Osteoblast (primary cell): ENCODE data around the gene FOXM1. TPM values are rescaled to one million over a fixed set of nuclear protein-coding genes. Genes with fewer than 3 reads are reported as not detected.

Source experiments
- DNase-seq: peaks from one replicate; pipeline ENCODE4 v3.0.0; 2011; ENCODE audit warnings: low spot score, mixed read lengths; ENCODE audit not compliant: insufficient read length; ENCODE audit errors: missing footprints
- H2AFZ ChIP-seq: 2 replicates; pipeline ENCODE4 v1.6.0; 2011; ENCODE audit warnings: mild to moderate bottlenecking, low read length
- H3K27ac ChIP-seq: 2 replicates; pipeline ENCODE4 v1.5.1; 2011; ENCODE audit warnings: mild to moderate bottlenecking, low read depth, low read length, moderate library complexity
- H3K27me3 ChIP-seq: 2 replicates; pipeline ENCODE4 v1.6.0; 2012; ENCODE audit warnings: mild to moderate bottlenecking, control low read depth, inconsistent platforms, low read length, moderate library complexity; ENCODE audit not compliant: insufficient read depth
- H3K36me3 ChIP-seq: 2 replicates; pipeline ENCODE4 v1.5.1; 2011; ENCODE audit warnings: mild to moderate bottlenecking, low read length, control low read depth, moderate library complexity; ENCODE audit not compliant: insufficient read depth
- H3K4me1 ChIP-seq: 2 replicates; pipeline ENCODE4 v1.5.1; 2011; ENCODE audit warnings: mild to moderate bottlenecking, low read length, control low read depth, moderate library complexity; ENCODE audit not compliant: insufficient read depth
- H3K4me2 ChIP-seq: 2 replicates; pipeline ENCODE4 v1.6.0; 2011; ENCODE audit warnings: mild to moderate bottlenecking, low read length; ENCODE audit not compliant: insufficient read depth
- H3K4me3 ChIP-seq: fragments of 200-600 bp; sonication (generic); 3 replicates; pipeline ENCODE4 v1.5.1; 2012; ENCODE audit warnings: mild to moderate bottlenecking, low read length, inconsistent platforms; ENCODE audit not compliant: insufficient read depth
- H3K79me2 ChIP-seq: 2 replicates; pipeline ENCODE4 v1.6.0; 2012; ENCODE audit warnings: mild to moderate bottlenecking, low read length, control low read depth, inconsistent platforms; ENCODE audit not compliant: insufficient read depth
- H3K9me3 ChIP-seq: 2 replicates; pipeline ENCODE4 v1.5.1; 2011; ENCODE audit warnings: low read depth, low read length, control low read depth
- H4K20me1 ChIP-seq: 2 replicates; pipeline ENCODE4 v1.6.0; 2012; ENCODE audit warnings: mild to moderate bottlenecking, low read length, control low read depth; ENCODE audit not compliant: insufficient read depth
- total RNA-seq: library from RNA; depleted of rRNA; stranded (reverse); fragments of >200 nt; gene quantifications from 2 replicates; pipeline ENCODE4 v1.2.3, GENCODE V29; 2012
- TF ChIP-seq, protein P1 (sequence below): IDR thresholded peaks from 2 replicates; pipeline ENCODE4 v1.5.1; 2011; ENCODE audit warnings: mild to moderate bottlenecking, low read depth, low read length, moderate library complexity; ENCODE audit errors: extremely low read depth

The FOXM1 gene
- total RNA-seq, 1 donor = 3.3 TPM

DNA sequence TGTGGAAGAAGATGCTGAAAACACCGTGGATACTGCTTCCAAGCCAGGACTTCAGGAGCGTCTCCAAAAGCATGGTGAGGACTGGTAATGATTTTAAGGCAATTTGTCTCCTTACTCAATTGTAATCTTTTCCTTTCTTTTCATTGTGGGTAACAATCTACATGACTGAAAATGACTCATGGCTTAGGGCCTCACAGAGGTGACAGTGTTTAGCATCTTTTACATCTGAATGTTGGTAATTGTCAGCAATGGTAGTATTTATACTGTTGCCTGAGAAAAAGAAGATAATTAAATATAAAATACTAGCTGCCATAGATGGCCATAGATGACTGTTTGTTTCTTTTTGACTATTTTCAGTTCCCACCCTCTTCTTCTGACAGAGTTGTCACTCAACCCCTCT, 45.4 kb upstream of the FOXM1 start:
- Histone ChIP-seq H3K27ac (no peak overlapping the region), H3K79me2 (peaks cover 14% of the 10 kb centered on the region), H3K4me3 (no peak overlapping the region), H3K27me3 (no peaks in the 10 kb centered on the region), H3K36me3 (peaks cover 33% of the 10 kb centered on the region), H2AFZ (no peak overlapping the region), H4K20me1 (peaks cover 2% of the 10 kb centered on the region), H3K4me1 (peaks cover 11% of the 10 kb centered on the region), H3K9me3 (no peaks in the 10 kb centered on the region), H3K4me2 (no peak overlapping the region)
- no peak for DNase-seq
- TF ChIP-seq, protein P1, sequence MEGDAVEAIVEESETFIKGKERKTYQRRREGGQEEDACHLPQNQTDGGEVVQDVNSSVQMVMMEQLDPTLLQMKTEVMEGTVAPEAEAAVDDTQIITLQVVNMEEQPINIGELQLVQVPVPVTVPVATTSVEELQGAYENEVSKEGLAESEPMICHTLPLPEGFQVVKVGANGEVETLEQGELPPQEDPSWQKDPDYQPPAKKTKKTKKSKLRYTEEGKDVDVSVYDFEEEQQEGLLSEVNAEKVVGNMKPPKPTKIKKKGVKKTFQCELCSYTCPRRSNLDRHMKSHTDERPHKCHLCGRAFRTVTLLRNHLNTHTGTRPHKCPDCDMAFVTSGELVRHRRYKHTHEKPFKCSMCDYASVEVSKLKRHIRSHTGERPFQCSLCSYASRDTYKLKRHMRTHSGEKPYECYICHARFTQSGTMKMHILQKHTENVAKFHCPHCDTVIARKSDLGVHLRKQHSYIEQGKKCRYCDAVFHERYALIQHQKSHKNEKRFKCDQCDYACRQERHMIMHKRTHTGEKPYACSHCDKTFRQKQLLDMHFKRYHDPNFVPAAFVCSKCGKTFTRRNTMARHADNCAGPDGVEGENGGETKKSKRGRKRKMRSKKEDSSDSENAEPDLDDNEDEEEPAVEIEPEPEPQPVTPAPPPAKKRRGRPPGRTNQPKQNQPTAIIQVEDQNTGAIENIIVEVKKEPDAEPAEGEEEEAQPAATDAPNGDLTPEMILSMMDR = no peak

DNA sequence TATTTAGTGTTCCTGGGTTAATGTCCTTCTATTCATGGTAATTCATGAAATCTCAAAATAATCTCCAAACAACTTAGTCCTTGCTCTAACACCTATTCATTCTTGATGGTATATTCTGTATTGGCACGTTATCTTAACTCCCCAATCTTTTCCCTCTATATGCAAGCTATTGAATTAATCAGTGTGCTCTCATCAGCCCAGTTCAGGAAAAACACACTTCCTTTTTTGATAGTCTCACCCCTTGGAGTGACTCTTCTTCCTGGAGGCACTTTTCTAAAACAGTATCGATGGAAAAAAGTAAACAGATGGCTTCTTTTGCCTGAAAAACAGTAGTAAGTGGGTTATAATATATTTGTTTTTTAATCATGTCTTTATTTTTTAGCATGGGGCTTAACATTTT, 42.3 kb upstream of the FOXM1 start:
- no peak overlapping the region for H3K27ac ChIP-seq
- no peaks in the 10 kb centered on the region for H3K4me1 ChIP-seq
- H3K9me3 ChIP-seq = no peaks in the 10 kb centered on the region
- H2AFZ ChIP-seq = no peak overlapping the region
- H4K20me1 ChIP-seq = peaks cover 2% of the 10 kb centered on the region
- TF ChIP-seq, protein P1 = no peak
- no peaks in the 10 kb centered on the region for H3K27me3 ChIP-seq
- no peak for DNase-seq
- peaks cover 13% of the 10 kb centered on the region for H3K79me2 ChIP-seq
- H3K4me3 ChIP-seq = no peak overlapping the region
- H3K4me2 ChIP-seq = no peak overlapping the region
- H3K36me3 ChIP-seq = peaks cover 43% of the 10 kb centered on the region

DNA sequence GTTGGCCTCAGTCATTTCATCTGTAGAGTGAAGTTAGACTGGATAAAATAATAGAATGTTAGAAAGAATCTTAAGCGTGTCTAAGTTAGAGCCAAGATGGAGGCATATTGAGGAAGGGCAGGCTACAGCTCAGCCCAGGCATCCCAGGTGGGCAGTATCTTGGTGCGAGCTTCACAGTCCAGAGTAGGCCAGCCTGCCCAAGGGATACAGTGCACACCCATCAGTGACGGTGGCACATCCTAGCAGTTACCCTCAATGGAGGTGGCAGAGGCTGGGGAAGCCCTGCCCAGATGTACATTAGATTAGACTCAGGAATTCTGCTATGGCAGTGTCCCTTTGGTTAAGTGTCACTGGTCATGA, 35.2 kb upstream of the FOXM1 start:
- TF ChIP-seq, protein P1 = no peak
- no peak overlapping the region for H3K4me2 ChIP-seq
- no peak overlapping the region for H2AFZ ChIP-seq
- no peaks in the 10 kb centered on the region for H3K9me3 ChIP-seq
- H3K4me1 ChIP-seq = no peaks in the 10 kb centered on the region
- DNase-seq = no peak
- no peak overlapping the region for H3K27ac ChIP-seq
- peaks cover 45% of the 10 kb centered on the region for H3K36me3 ChIP-seq
- H4K20me1 ChIP-seq = peaks cover 5% of the 10 kb centered on the region
- no peaks in the 10 kb centered on the region for H3K27me3 ChIP-seq
- H3K4me3 ChIP-seq = no peak overlapping the region
- peaks cover 33% of the 10 kb centered on the region for H3K79me2 ChIP-seq

DNA sequence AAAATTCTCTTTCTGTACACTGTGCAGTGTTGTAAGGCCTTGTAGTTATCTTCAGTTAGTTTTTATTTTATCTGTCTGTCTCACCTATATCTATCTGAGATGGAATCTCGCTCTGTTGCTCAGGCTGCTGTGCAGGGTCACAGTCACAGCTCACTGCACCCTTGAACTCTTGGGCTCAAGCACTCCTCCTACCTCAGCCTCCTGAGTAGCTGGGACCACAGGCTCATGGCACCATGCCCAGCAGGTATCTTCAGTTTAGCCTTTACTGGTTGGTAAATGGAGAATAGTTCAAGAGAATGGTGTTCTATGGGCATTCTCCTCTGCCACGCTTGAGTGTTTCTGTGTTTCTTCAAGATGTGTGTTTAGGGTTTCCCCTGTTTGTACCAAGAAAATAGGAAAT, 27.3 kb upstream of the FOXM1 start:
- DNase-seq = no peak
- H3K27me3 ChIP-seq = no peaks in the 10 kb centered on the region
- peaks cover 4% of the 10 kb centered on the region for H3K36me3 ChIP-seq
- no peak overlapping the region for H2AFZ ChIP-seq
- H3K4me3 ChIP-seq = no peak overlapping the region
- peaks cover 73% of the 10 kb centered on the region for H3K79me2 ChIP-seq
- H3K9me3 ChIP-seq = no peaks in the 10 kb centered on the region
- H4K20me1 ChIP-seq = peaks cover 21% of the 10 kb centered on the region
- TF ChIP-seq, protein P1 = no peak
- H3K4me1 ChIP-seq = no peaks in the 10 kb centered on the region
- H3K27ac ChIP-seq = no peak overlapping the region
- no peak overlapping the region for H3K4me2 ChIP-seq
